K562 (cell line): Measurements from ENCODE around the gene USF2. TPM values are rescaled to one million over a fixed set of nuclear protein-coding genes. Genes with fewer than 3 reads are reported as not detected.

ENCODE experiments used
- ATAC-seq: fragments of 200-7000 bp; cut with Tn5 transposase; 3 replicates; pipeline ENCODE4 v1.9.1; 2020; ENCODE audit warnings: moderate library complexity
- BruUV-seq: library from RNA; stranded (reverse); fragments of 400-500 nt; replicated peaks from 2 replicates; lab custom pipeline; 2021; lab: Mats Ljungman, UMichigan
- CTCF ChIA-PET: fragments of 300-600 bp; formaldehyde crosslinking; extraction: SDS; loops from one replicate; lab custom pipeline; 2021; ENCODE audit warnings: low intra/inter-chr PET ratio; lab: Yijun Ruan, JAX
- POLR2A ChIA-PET: fragments of 300-600, 350-650 bp; sonication (Branson Sonifier 250); formaldehyde crosslinking; extraction: SDS; loops from one replicate; lab custom pipeline; 2021; ENCODE audit warnings: antibody characterized with exemption, inconsistent platforms; lab: Yijun Ruan, JAX
- DNase-seq, 4 experiments: peaks; one replicate each; pipeline versions ENCODE4 v3.0.0 to v3.0.0-alpha.2; 2011 to 2018; ENCODE audit warnings: low spot score in 3 of 4, mixed read lengths in 3 of 4; ENCODE audit errors: extremely low read depth in 1 of 4
- FAIRE-seq: peaks from 2 replicates; lab custom pipeline; 2011; peaks lifted over from hg19 to GRCh38; lab: Jason Lieb, UNC
- H2AFZ ChIP-seq: 2 replicates; pipeline ENCODE4 v1.6.0; 2011; ENCODE audit warnings: low read depth, low read length, control low read depth, inconsistent platforms
- H3K27ac ChIP-seq: fragments of 200-600 bp; 3 replicates; pipeline ENCODE4 v1.8.0; 2011; ENCODE audit warnings: low read depth, mild to moderate bottlenecking, control low read depth, inconsistent platforms, low read length, moderate library complexity, mixed read lengths; ENCODE audit errors: extremely low read depth
- H3K27me3 ChIP-seq, 2 experiments: fragments of 300-600 bp in 1 of 2; 2 replicates in 1 of 2; 3 replicates in 1 of 2; pipeline versions ENCODE4 v1.6.0 to v1.8.0; 2011; ENCODE audit warnings: inconsistent platforms in 2 of 2, low read length in 2 of 2, mild to moderate bottlenecking in 1 of 2, mixed read lengths in 1 of 2, moderate library complexity in 1 of 2; ENCODE audit not compliant: control insufficient read depth in 2 of 2, insufficient read depth in 2 of 2
- H3K36me3 ChIP-seq: fragments of 300-600 bp; 3 replicates; pipeline ENCODE4 v1.8.0; 2011; ENCODE audit warnings: mild to moderate bottlenecking, low read length, inconsistent platforms; ENCODE audit not compliant: control insufficient read depth, insufficient read depth
- H3K4me1 ChIP-seq, 2 experiments: fragments of 200-600 bp in 1 of 2; replicated peaks in 1 of 2; 2 replicates in 1 of 2; 3 replicates in 1 of 2; pipeline versions ENCODE4 v1.5.1 to v1.8.0; 2011; ENCODE audit warnings: inconsistent platforms in 2 of 2, low read length in 2 of 2, mild to moderate bottlenecking in 1 of 2, mixed read lengths in 1 of 2, moderate library complexity in 1 of 2; ENCODE audit not compliant: control insufficient read depth in 2 of 2, insufficient read depth in 2 of 2
- H3K4me2 ChIP-seq: 2 replicates; pipeline ENCODE4 v1.6.1; 2011; ENCODE audit warnings: low read length, control low read depth, inconsistent platforms, mixed read lengths; ENCODE audit not compliant: insufficient read depth
- H3K4me3 ChIP-seq: fragments of 200-600 bp; sonication (generic), shearing (Covaris generic); 2 replicates; pipeline ENCODE4 v1.5.1; 2016; ENCODE audit warnings: control low read depth, inconsistent platforms
- H3K79me2 ChIP-seq: fragments of 200-600 bp; 3 replicates; pipeline ENCODE4 v1.8.0; 2011; ENCODE audit warnings: low read length, inconsistent platforms; ENCODE audit not compliant: control insufficient read depth, insufficient read depth
- H3K9ac ChIP-seq, 2 experiments: 2 replicates each; pipeline versions ENCODE4 v1.6.0 to v1.6.1; 2011; ENCODE audit warnings: low read depth in 2 of 2, low read length in 2 of 2, control low read depth in 1 of 2, inconsistent platforms in 1 of 2, mild to moderate bottlenecking in 1 of 2, mixed read lengths in 1 of 2; ENCODE audit not compliant: insufficient read depth in 1 of 2
- H3K9me1 ChIP-seq: one replicate; pipeline ENCODE4 v1.6.0; 2011; ENCODE audit warnings: inconsistent platforms, mild to moderate bottlenecking, low read length, moderate library complexity; ENCODE audit not compliant: control insufficient read depth, insufficient read depth
- H3K9me3 ChIP-seq: replicated peaks from 2 replicates; pipeline ENCODE4 v1.5.1; 2011; ENCODE audit warnings: low read depth, low read length, inconsistent platforms; ENCODE audit not compliant: control insufficient read depth, insufficient read depth
- H4K20me1 ChIP-seq: replicated peaks from 2 replicates; pipeline ENCODE4 v1.6.1; 2011; ENCODE audit warnings: low read length, inconsistent platforms, mixed read lengths; ENCODE audit not compliant: control insufficient read depth, insufficient read depth
- BCOR ChIP-seq: fragments of 450-650 bp; IDR thresholded peaks from 2 replicates; pipeline ENCODE4 v1.6.1; 2016
- EHMT2 ChIP-seq: fragments of 450-650 bp; IDR thresholded peaks from 2 replicates; pipeline ENCODE4 v1.6.1; 2018; ENCODE audit warnings: antibody characterized with exemption
- ESRRB ChIP-seq: fragments of 250-450 bp; sonication (Bioruptor Pico); IDR thresholded peaks from 2 replicates; pipeline ENCODE4 v1.5.0; 2020; ENCODE audit warnings: mild to moderate bottlenecking, moderate library complexity, borderline replicate concordance
- JUND ChIP-seq, 2 experiments: IDR thresholded peaks; 2 replicates in 1 of 2; 3 replicates in 1 of 2; pipeline ENCODE4 v1.6.1; 2011; ENCODE audit warnings: borderline replicate concordance in 2 of 2, low read depth in 2 of 2, low read length in 2 of 2, improper control_type of control experiment in 1 of 2, missing biosample characterization in 1 of 2, missing genetic modification characterization in 1 of 2, missing genetic modification reagents in 1 of 2
- KDM1A ChIP-seq, 2 experiments: fragments of 450-650 bp; IDR thresholded peaks; 2 replicates each; pipeline ENCODE4 v1.6.1; 2016; ENCODE audit warnings: mild to moderate bottlenecking in 2 of 2
- PCBP2 ChIP-seq: fragments of 200-400 bp; formaldehyde crosslinking; IDR thresholded peaks from 2 replicates; pipeline ENCODE4 v1.6.1; 2018; ENCODE audit warnings: low read length, low read depth, mild to moderate bottlenecking, moderate library complexity; ENCODE audit not compliant: poor library complexity, severe bottlenecking
- POLR2H ChIP-seq: IDR thresholded peaks from 2 replicates; pipeline ENCODE4 v1.6.1; 2016; ENCODE audit warnings: missing genetic modification characterization, low read depth, mild to moderate bottlenecking, control low read depth, missing compliant biosample characterization, moderate library complexity
- SNRNP70 ChIP-seq: fragments of 200-400 bp; formaldehyde crosslinking; optimal IDR thresholded peaks from 2 replicates; pipeline ENCODE3; 2017; ENCODE audit warnings: low read depth, low read length
- YY1 ChIP-seq, 3 experiments: IDR thresholded peaks; 2 replicates each; pipeline ENCODE4 v1.6.1; 2011; ENCODE audit warnings: low read length in 2 of 3, mild to moderate bottlenecking in 2 of 3, moderate library complexity in 2 of 3, borderline replicate concordance in 1 of 3, control low read depth in 1 of 3, low read depth in 1 of 3; ENCODE audit not compliant: insufficient read depth in 3 of 3, insufficient replicate concordance in 2 of 3, control insufficient read depth in 1 of 3, insufficient read length in 1 of 3; ENCODE audit errors: extremely low read depth in 1 of 3
- ZBTB17 ChIP-seq: fragments of 450-650 bp; formaldehyde crosslinking; IDR thresholded peaks from 2 replicates; pipeline ENCODE4 v1.4.0; 2020; ENCODE audit warnings: mild to moderate bottlenecking
- ZFP36 ChIP-seq: fragments of 150-350 bp; IDR thresholded peaks from 2 replicates; pipeline ENCODE4 v1.6.1; 2018; ENCODE audit warnings: low read length, low read depth; ENCODE audit not compliant: partially characterized antibody
- ZNF79 ChIP-seq: fragments of 250-450 bp; sonication (Bioruptor Pico); IDR thresholded peaks from 2 replicates; pipeline ENCODE4 v1.4.0; 2020; ENCODE audit warnings: low read depth, mild to moderate bottlenecking, moderate library complexity
- WGBS: fragments of 100-300 bp; shearing (Covaris generic); methylation state at CpG from one replicate; pipeline ENCODE4 v1.1.6; 2016; ENCODE audit warnings: low coverage, mixed read lengths; ENCODE audit not compliant: insufficient coverage; ENCODE audit errors: missing lambda C conversion rate; 5-methylcytosine and 5-hydroxymethylcytosine counted together
- in situ Hi-C: fragments of 300-500 bp; cut with MboI; formaldehyde crosslinking; loops from 4 replicates; pipeline ENCODE4 v1.15.0; 2018; ENCODE audit warnings: inconsistent platforms, mixed read lengths
- intact Hi-C: fragments of 100-400 bp; cut with micrococcal nuclease; formaldehyde crosslinking; loops from 2 replicates; pipeline ENCODE4 v1.14.2; 2022
- polyA plus RNA-seq, 8 experiments: library from polyadenylated mRNA; depleted of rRNA in 4 of 8; stranded (reverse) in 5 of 8; unstranded in 3 of 8; fragments of >200 nt; fragmentation: Nextera tagmentation in 2 of 8; fragmentation: Illumina TruSeq in 1 of 8; extraction: Ambion mirVana in 2 of 8; extraction: Trizol in 1 of 8; gene quantifications; 2 replicates each; pipeline versions ENCODE4 v1.2.1 to v1.2.3, GENCODE V29; 2011 to 2014; ENCODE audit warnings: inconsistent platforms in 1 of 8, missing spikeins in 1 of 8
- total RNA-seq, 7 experiments: library from RNA; depleted of rRNA in 6 of 7; stranded (reverse); fragments of >200 nt in 6 of 7; fragmentation: Illumina TruSeq in 2 of 7; extraction: Trizol in 2 of 7; gene quantifications; 2 replicates each; pipeline versions ENCODE4 v1.2.1 to v1.2.3, GENCODE V29; 2011 to 2021; ENCODE audit warnings: low replicate concordance in 1 of 7
- TF ChIP-seq, protein P1 (sequence below): sonication (generic); formaldehyde crosslinking; IDR thresholded peaks from 2 replicates; pipeline ENCODE4 v1.8.1; 2023; ENCODE audit warnings: missing genetic modification reagents, mild to moderate bottlenecking, borderline replicate concordance
- TF ChIP-seq, protein P2 (sequence below), 2 experiments: fragments of 450-650 bp in 1 of 2; sonication (generic) in 1 of 2; formaldehyde crosslinking in 1 of 2; IDR thresholded peaks in 1 of 2; conservative IDR thresholded peaks in 1 of 2; 2 replicates each; pipeline versions ENCODE4 v1.6.1 to v1.8.1; 2016 to 2023; ENCODE audit warnings: mild to moderate bottlenecking in 2 of 2, moderate library complexity in 2 of 2, inconsistent platforms in 1 of 2, missing genetic modification reagents in 1 of 2

The USF2 gene
- total and polyA plus RNA-seq, 9 of the 15 experiments (the other 6 are each of a cell fraction or from before 2014, with no cell fraction given) = 0.27 to 93.7 (median 58.4) TPM

GRCh38 chr19:35303357-35303915 lies 34.7 kb downstream of the USF2 start:
- intact Hi-C loops (no loop called here), in situ Hi-C loops (no loop called here)
- BruUV-seq = no TSS peak
- WGBS = 82% methylated on average over 6 of the region's 6 CpGs
- CTCF ChIA-PET = no interaction called here
- H3K4me3 ChIP-seq = no peak overlapping the region
- H3K36me3 ChIP-seq = no peaks in the 10 kb centered on the region
- no peaks in the 10 kb centered on the region for H4K20me1 ChIP-seq
- no peaks in the 10 kb centered on the region for H3K79me2 ChIP-seq
- H3K27ac ChIP-seq = peak overlapping the region; percentile 40; the same call in 2 of the 3 replicates
- no peak overlapping the region for H3K4me2 ChIP-seq
- FAIRE-seq = peak; percentile 54
- POLR2A ChIA-PET = no interaction called here
- peak in 1 of 4 experiments; percentile 9 for DNase-seq
- peaks cover 3% of the 10 kb centered on the region for H3K9me1 ChIP-seq
- no peak for ATAC-seq
- H3K27me3 ChIP-seq = no peaks in the 10 kb centered on the region
- H3K9me3 ChIP-seq = no peaks in the 10 kb centered on the region
- H3K4me1 ChIP-seq = peaks cover 60 to 66% of the 10 kb centered on the region in 2 experiments
- H2AFZ ChIP-seq = peak overlapping the region; percentile 54
- peak overlapping the region in 1 of 2 experiments; percentile 85; a peak in 2 of 4 replicates for H3K9ac ChIP-seq
- 0 out of 2 replicates have a peak, but pooled peaks have one; percentile 18 for TF ChIP-seq BCOR
- no peak for TF ChIP-seq ZNF79
- no peak for TF ChIP-seq EHMT2
- TF ChIP-seq SNRNP70 = no peak
- peak; percentile 83 for TF ChIP-seq ZBTB17 (CRISPR knock-in tag)
- no peak for TF ChIP-seq ESRRB (CRISPR knock-in tag)
- TF ChIP-seq, protein P1, sequence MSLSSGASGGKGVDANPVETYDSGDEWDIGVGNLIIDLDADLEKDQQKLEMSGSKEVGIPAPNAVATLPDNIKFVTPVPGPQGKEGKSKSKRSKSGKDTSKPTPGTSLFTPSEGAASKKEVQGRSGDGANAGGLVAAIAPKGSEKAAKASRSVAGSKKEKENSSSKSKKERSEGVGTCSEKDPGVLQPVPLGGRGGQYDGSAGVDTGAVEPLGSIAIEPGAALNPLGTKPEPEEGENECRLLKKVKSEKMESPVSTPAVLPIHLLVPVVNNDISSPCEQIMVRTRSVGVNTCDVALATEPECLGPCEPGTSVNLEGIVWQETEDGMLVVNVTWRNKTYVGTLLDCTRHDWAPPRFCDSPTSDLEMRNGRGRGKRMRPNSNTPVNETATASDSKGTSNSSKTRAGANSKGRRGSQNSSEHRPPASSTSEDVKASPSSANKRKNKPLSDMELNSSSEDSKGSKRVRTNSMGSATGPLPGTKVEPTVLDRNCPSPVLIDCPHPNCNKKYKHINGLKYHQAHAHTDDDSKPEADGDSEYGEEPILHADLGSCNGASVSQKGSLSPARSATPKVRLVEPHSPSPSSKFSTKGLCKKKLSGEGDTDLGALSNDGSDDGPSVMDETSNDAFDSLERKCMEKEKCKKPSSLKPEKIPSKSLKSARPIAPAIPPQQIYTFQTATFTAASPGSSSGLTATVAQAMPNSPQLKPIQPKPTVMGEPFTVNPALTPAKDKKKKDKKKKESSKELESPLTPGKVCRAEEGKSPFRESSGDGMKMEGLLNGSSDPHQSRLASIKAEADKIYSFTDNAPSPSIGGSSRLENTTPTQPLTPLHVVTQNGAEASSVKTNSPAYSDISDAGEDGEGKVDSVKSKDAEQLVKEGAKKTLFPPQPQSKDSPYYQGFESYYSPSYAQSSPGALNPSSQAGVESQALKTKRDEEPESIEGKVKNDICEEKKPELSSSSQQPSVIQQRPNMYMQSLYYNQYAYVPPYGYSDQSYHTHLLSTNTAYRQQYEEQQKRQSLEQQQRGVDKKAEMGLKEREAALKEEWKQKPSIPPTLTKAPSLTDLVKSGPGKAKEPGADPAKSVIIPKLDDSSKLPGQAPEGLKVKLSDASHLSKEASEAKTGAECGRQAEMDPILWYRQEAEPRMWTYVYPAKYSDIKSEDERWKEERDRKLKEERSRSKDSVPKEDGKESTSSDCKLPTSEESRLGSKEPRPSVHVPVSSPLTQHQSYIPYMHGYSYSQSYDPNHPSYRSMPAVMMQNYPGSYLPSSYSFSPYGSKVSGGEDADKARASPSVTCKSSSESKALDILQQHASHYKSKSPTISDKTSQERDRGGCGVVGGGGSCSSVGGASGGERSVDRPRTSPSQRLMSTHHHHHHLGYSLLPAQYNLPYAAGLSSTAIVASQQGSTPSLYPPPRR (CRISPR knock-in tag) = no peak
- TF ChIP-seq KDM1A (IDR thresholded peaks at IDR 0.05) = 0 out of 4 replicates have a peak, but pooled peaks of 1 of the 2 experiments have one; percentile 22
- TF ChIP-seq PCBP2 = no peak
- peak; percentile 27; the same call in 1 of the 2 replicates for TF ChIP-seq JUND (IDR thresholded peaks at IDR 0.05; ENCODE audit: borderline replicate concordance, low read depth, low read length)
- no peak for TF ChIP-seq JUND (tag; IDR thresholded peaks at IDR 0.05; ENCODE audit: borderline replicate concordance, low read depth, low read length)
- TF ChIP-seq POLR2H (tag) = no peak
- TF ChIP-seq ZFP36 = peak; percentile 39
- TF ChIP-seq, protein P2, sequence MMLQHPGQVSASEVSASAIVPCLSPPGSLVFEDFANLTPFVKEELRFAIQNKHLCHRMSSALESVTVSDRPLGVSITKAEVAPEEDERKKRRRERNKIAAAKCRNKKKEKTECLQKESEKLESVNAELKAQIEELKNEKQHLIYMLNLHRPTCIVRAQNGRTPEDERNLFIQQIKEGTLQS (IDR thresholded peaks at IDR 0.05) = peak; percentile 60
- TF ChIP-seq, protein P2 (CRISPR knock-in tag; conservative IDR thresholded peaks at IDR 0.05) = no peak
- TF ChIP-seq YY1 (IDR thresholded peaks at IDR 0.05; ENCODE audit: borderline replicate concordance in 1 of 3, control insufficient read depth in 1 of 3, extremely low read depth in 1 of 3, insufficient read depth in 3 of 3, insufficient read length in 1 of 3, insufficient replicate concordance in 2 of 3, low read depth in 1 of 3, low read length in 2 of 3) = peak in 1 of 3 experiments; percentile 2
